H4 (cell line): ENCODE measurements around the gene RASGRP2. TPM values are rescaled to one million over a fixed set of nuclear protein-coding genes. Genes with fewer than 3 reads are reported as not detected.

Source experiments
- DNase-seq: peaks from one replicate; pipeline ENCODE4 v3.0.0-alpha.2; 2015; ENCODE audit warnings: low spot score
- total RNA-seq: library from RNA; depleted of rRNA; stranded (reverse); fragments of >200 nt; shearing (Covaris generic); gene quantifications from 2 replicates; pipeline ENCODE4 v1.2.3, GENCODE V29; 2014

Gene RASGRP2
- total RNA-seq, 1 experiment from 2014 or later = not detected

DNA sequence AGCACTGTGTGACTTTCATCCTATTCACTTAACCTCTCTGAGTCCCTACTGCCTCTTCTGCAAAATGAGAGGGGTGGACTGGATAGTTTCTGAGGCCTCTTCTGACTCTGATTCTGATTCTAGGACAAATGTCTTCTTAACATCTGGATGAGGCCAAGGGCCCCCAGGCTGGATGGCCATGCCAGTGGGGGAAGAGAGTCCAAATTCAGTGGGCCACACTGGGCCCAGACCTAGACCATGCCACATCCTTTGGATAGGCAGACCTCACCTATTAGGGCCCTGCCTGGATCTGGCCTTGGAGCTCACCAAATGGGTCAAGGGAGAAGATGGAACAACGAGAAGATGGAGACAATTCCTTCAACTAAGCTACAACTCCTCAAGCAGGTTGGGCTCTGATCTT, 45.5 kb downstream of the RASGRP2 start:
- no peak for DNase-seq

DNA sequence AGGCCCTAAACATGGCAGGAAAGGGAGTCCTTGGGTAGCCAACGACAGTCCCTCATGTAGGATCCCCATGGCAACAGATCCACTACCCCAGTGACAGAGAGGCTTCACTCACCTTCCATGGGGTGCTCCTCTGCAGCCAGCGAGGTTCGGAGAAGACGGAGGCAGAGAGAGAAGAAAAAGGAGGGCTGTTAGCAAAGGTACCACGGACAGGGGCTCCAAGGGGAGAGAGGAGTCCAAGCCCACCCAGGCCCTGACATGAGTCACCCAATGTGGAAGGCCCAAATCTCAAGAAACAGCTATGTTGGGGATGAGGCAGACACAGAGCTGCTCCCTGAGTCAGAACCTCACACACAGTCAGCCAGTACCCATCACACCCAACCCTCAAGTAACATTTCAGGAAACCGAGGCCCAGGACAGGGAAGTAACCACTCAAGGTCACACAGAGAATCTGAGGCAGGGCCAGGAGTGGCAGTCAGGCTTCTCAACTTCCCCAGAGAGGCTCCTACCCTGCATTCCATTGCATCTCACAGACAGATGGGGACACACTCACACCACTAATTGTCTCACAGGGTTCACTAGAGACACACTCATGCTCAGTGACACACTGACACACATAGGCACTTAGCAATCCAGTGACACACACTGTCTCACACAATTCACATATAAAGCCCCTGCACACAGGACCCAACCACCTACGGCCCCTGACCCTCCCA, 46.1 kb downstream of the RASGRP2 start:
- no peak for DNase-seq

- DNase-seq = no peak
Measured at GRCh38 chr11:64696045-64696444, 47.9 kb downstream of the RASGRP2 start.

GRCh38 chr11:64695548-64695947, 48.4 kb downstream of the RASGRP2 start:
- no peak for DNase-seq

- DNase-seq = no peak
Measured at GRCh38 chr11:64694821-64695365, 49.0 kb downstream of the RASGRP2 start.

- no peak for DNase-seq
Measured at GRCh38 chr11:64694026-64694755, 49.8 kb downstream of the RASGRP2 start.

- DNase-seq = no peak
Measured at GRCh38 chr11:64692764-64693331, 51.1 kb downstream of the RASGRP2 start.

DNA sequence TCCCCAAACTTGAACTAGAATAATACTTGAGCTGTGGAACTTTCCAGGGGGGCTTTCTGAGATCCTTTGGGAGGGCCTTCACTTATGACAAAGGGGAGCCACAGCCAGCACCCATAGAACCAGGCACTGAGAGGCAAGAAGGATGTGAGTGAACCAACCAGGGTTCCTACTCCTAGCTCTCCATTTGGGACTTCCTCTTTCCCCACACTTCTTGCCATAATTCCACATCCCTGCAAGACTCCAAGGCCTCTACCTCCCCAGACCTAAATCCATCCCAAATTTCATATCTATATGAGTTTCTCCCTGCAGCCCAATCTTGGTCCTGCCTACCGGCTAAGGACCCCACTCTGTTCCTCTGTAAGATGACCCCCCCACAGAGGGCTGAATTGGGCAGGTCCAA, 52.4 kb downstream of the RASGRP2 start:
- DNase-seq = no peak

GRCh38 chr11:64690235-64690634, 53.7 kb downstream of the RASGRP2 start:
- DNase-seq = no peak

GRCh38 chr11:64688534-64688982, 55.4 kb downstream of the RASGRP2 start:
- peak; percentile 73 for DNase-seq

DNA sequence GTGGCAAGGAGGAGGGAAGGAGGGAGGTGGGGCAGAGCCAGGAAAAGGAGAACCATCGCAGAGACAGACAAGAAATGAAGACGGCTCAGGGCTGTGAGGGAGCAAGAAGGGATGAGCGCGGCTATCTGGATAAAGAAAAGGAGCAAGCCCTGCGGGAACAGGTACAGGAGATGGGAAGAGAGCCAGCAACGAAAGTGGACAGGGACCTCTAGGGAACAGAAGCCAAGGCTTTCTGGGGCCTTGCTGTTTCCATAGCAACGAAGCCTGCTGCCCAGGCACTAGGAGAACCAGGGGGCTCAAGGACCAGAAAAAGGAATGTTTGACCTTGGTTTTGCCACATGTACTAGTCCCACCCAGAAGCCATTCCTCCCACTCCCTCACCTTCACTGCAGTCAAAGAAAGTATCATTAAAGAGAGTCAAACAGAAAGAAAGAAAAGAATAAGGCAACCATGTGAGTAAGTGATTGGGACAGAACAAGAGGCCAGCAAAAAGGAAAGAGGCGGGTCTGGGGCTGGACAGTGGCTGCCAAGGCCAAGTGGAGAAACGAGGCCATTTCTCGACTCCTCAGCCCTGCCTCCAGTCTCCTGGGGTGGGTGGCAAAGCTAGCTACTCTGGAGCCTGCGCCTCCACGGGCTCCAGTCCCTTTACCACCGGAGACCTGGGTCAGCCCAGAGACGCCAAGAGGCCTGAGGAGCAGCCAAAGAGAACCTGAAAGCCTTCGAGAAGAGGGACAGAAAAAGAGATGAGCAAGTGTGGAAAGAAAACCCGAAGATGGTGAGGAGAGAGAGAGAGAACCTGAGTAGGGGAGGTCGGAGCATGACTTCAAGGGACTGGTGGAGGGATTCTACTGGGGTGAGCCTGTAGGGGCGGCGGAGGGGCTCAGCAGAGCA, 56.1 kb downstream of the RASGRP2 start:
- DNase-seq = no peak

GRCh38 chr11:64687204-64687603, 56.7 kb downstream of the RASGRP2 start:
- DNase-seq = no peak

- no peak for DNase-seq
Measured at GRCh38 chr11:64686466-64687170, 57.3 kb downstream of the RASGRP2 start.

DNA sequence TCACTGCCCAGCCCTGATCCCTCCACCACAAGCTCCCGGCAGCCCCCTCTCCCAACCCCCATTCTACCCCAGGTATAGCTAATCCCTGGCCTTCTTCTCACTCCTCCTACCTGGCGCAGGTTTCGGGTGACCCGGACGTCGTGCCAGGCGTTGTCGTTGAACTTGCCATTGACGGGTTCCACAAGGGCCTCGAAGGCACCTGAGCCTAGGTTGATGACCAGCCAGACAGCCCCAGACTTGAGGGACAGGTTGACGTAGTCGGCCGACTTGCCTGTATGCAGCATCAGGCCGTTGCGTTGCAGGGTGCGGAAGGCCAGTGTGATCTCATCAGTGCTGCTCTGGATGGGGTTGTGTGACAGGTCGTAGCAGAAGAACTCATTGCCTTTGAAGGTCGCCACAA, 58.4 kb downstream of the RASGRP2 start:
- DNase-seq = no peak

GRCh38 chr11:64684357-64684756, 59.6 kb downstream of the RASGRP2 start:
- DNase-seq = no peak

DNA sequence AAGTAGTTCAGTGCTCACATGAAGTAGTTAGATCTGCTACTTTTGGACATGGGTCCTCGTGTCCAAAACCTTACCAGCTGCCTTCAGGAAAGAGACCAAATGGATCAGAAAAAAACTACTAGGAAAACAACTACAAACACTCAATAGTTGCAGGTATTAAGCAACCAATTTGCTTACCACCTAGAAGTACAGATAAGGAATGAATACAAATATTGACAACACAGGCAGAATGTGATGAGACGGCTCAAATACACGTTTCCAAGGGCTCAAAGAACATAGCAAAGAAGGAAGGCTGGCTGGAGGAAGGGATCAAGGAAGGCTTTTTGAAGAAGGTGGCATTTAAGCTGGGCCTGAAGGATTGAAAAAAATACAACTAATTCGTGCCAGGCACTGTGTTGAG, 62.8 kb downstream of the RASGRP2 start:
- no peak for DNase-seq

GRCh38 chr11:64679846-64680245, 64.1 kb downstream of the RASGRP2 start:
- DNase-seq = no peak

DNA sequence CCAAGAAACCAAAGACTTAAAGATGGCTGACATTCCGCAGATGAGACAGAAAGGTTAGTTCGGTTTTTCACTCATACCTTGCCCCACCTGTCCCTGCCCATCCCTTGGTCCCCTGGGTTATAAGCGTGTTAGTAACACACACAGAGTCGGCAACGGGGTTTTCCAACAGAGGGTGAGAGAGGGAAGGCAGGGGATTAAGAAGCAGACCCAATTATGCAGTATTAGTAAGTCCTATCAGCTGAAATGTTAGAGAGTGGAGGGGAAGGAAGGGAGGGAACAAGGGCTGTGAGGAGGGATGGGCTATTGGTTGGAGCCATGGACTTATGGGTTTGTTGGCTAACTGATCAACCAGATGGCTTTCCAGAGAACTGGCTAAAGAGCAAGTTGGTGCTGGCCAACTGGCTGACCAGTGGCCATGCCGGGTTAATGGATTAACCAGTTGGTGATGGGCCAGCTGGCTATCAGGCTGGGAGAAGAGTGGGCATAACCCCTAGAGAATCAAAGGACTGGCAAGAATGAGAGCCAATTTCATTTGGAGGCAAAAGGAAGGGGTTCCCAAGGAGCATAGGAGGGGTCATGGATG, 66.4 kb downstream of the RASGRP2 start:
- DNase-seq = no peak
